Stimulated activated naive CD8-positive, alpha-beta T cell treated with anti-CD3 and anti-CD28 coated beads, Interleukin-15, Interleukin-2, amounts not matched to agents 100 ng/mL and 50 ng/mL, for 24 hours (primary cell): ENCODE data around the gene ZG16.

Source experiments
- H3K27ac Mint-ChIP-seq: one replicate; pipeline ENCODE4 v1.8.0; 2021; ENCODE audit warnings: mild to moderate bottlenecking, mixed read lengths
- H3K27me3 Mint-ChIP-seq: one replicate; pipeline ENCODE4 v1.8.0; 2021; ENCODE audit warnings: mixed read lengths
- H3K36me3 Mint-ChIP-seq: one replicate; pipeline ENCODE4 v1.8.0; 2021; ENCODE audit warnings: low read depth, mixed read lengths
- H3K4me1 Mint-ChIP-seq: one replicate; pipeline ENCODE4 v1.8.0; 2021; ENCODE audit warnings: low read depth, mixed read lengths
- H3K4me3 Mint-ChIP-seq: one replicate; pipeline ENCODE4 v1.8.0; 2021; ENCODE audit warnings: mild to moderate bottlenecking, mixed read lengths
- H3K9me3 Mint-ChIP-seq: one replicate; pipeline ENCODE4 v1.8.0; 2021; ENCODE audit warnings: mixed read lengths

Gene ZG16

GRCh38 chr16:29807426-29808218 lies 29.6 kb downstream of the ZG16 start:
- H3K9me3 Mint-ChIP-seq = no peaks in the 10 kb centered on the region
- no peaks in the 10 kb centered on the region for H3K27me3 Mint-ChIP-seq
- H3K36me3 Mint-ChIP-seq = peaks cover 62% of the 10 kb centered on the region
- H3K4me1 Mint-ChIP-seq = peaks cover 61% of the 10 kb centered on the region
- H3K27ac Mint-ChIP-seq = peak overlapping the region; percentile 98
- H3K4me3 Mint-ChIP-seq = peak overlapping the region; percentile 98

- peak overlapping the region; percentile 98 for H3K4me3 Mint-ChIP-seq
- no peaks in the 10 kb centered on the region for H3K9me3 Mint-ChIP-seq
- peaks cover 62% of the 10 kb centered on the region for H3K4me1 Mint-ChIP-seq
- no peaks in the 10 kb centered on the region for H3K27me3 Mint-ChIP-seq
- H3K27ac Mint-ChIP-seq = peak overlapping the region; percentile 98
- peaks cover 54% of the 10 kb centered on the region for H3K36me3 Mint-ChIP-seq
Measured at GRCh38 chr16:29808219-29808900, 30.3 kb downstream of the ZG16 start.

GRCh38 chr16:29809031-29809747 lies 31.1 kb downstream of the ZG16 start:
- peaks cover 46% of the 10 kb centered on the region for H3K36me3 Mint-ChIP-seq
- H3K4me3 Mint-ChIP-seq = peak overlapping the region; percentile 98
- no peaks in the 10 kb centered on the region for H3K27me3 Mint-ChIP-seq
- H3K9me3 Mint-ChIP-seq = no peaks in the 10 kb centered on the region
- peak overlapping the region; percentile 98 for H3K27ac Mint-ChIP-seq
- H3K4me1 Mint-ChIP-seq = peaks cover 53% of the 10 kb centered on the region

- H3K4me1 Mint-ChIP-seq = peaks cover 54% of the 10 kb centered on the region
- H3K36me3 Mint-ChIP-seq = peaks cover 41% of the 10 kb centered on the region
- H3K4me3 Mint-ChIP-seq = peak overlapping the region; percentile 88
- peak overlapping the region; percentile 82 for H3K27ac Mint-ChIP-seq
- no peaks in the 10 kb centered on the region for H3K27me3 Mint-ChIP-seq
- no peaks in the 10 kb centered on the region for H3K9me3 Mint-ChIP-seq
Measured at GRCh38 chr16:29809850-29810698, 32.0 kb downstream of the ZG16 start.

- Mint-ChIP-seq H3K4me3 (peak overlapping the region; percentile 88), H3K9me3 (no peaks in the 10 kb centered on the region), H3K27me3 (no peaks in the 10 kb centered on the region), H3K36me3 (peaks cover 38% of the 10 kb centered on the region), H3K4me1 (peaks cover 56% of the 10 kb centered on the region), H3K27ac (peak overlapping the region; percentile 82)
Measured at GRCh38 chr16:29810699-29811169, 32.7 kb downstream of the ZG16 start.

- H3K9me3 Mint-ChIP-seq = no peaks in the 10 kb centered on the region
- peaks cover 59% of the 10 kb centered on the region for H3K4me1 Mint-ChIP-seq
- H3K36me3 Mint-ChIP-seq = peaks cover 38% of the 10 kb centered on the region
- no peaks in the 10 kb centered on the region for H3K27me3 Mint-ChIP-seq
- peak overlapping the region; percentile 82 for H3K27ac Mint-ChIP-seq
- H3K4me3 Mint-ChIP-seq = peak overlapping the region; percentile 88
Measured at GRCh38 chr16:29811170-29811895, 33.3 kb downstream of the ZG16 start.

- H3K9me3 Mint-ChIP-seq = no peaks in the 10 kb centered on the region
- peaks cover 43% of the 10 kb centered on the region for H3K36me3 Mint-ChIP-seq
- H3K4me1 Mint-ChIP-seq = peaks cover 64% of the 10 kb centered on the region
- peak within 1 kb of the TSS; percentile 82 for H3K27ac Mint-ChIP-seq
- peak within 1 kb of the TSS; percentile 88 for H3K4me3 Mint-ChIP-seq
- H3K27me3 Mint-ChIP-seq = no peaks in the 10 kb centered on the region
Measured at GRCh38 chr16:29811896-29812665, 34.0 kb downstream of the ZG16 start, which contains the start of gene PRRT2. PRRT2 (plus strand) TSS chr16:29812193; CDS start chr16:29813055, 862 bp downstream.

- Mint-ChIP-seq H3K9me3 (no peaks in the 10 kb centered on the region), H3K36me3 (peaks cover 38% of the 10 kb centered on the region), H3K27ac (peak overlapping the region; percentile 36), H3K27me3 (no peaks in the 10 kb centered on the region), H3K4me1 (peaks cover 69% of the 10 kb centered on the region), H3K4me3 (peak overlapping the region; percentile 20)
Measured at GRCh38 chr16:29812754-29813643, 34.9 kb downstream of the ZG16 start.

- H3K4me1 Mint-ChIP-seq = peaks cover 69% of the 10 kb centered on the region
- H3K27ac Mint-ChIP-seq = no peak overlapping the region
- peaks cover 38% of the 10 kb centered on the region for H3K36me3 Mint-ChIP-seq
- H3K4me3 Mint-ChIP-seq = no peak overlapping the region
- H3K9me3 Mint-ChIP-seq = no peaks in the 10 kb centered on the region
- no peaks in the 10 kb centered on the region for H3K27me3 Mint-ChIP-seq
Measured at GRCh38 chr16:29813644-29814562, 35.8 kb downstream of the ZG16 start.

GRCh38 chr16:29814592-29814991 lies 36.5 kb downstream of the ZG16 start:
- H3K27me3 Mint-ChIP-seq = no peaks in the 10 kb centered on the region
- H3K27ac Mint-ChIP-seq = peak overlapping the region; percentile 97
- H3K36me3 Mint-ChIP-seq = peaks cover 42% of the 10 kb centered on the region
- H3K4me3 Mint-ChIP-seq = peak overlapping the region; percentile 14
- H3K9me3 Mint-ChIP-seq = no peaks in the 10 kb centered on the region
- peaks cover 71% of the 10 kb centered on the region for H3K4me1 Mint-ChIP-seq

- Mint-ChIP-seq H3K9me3 (no peaks in the 10 kb centered on the region), H3K36me3 (peaks cover 41% of the 10 kb centered on the region), H3K4me1 (peaks cover 71% of the 10 kb centered on the region), H3K27ac (peak overlapping the region; percentile 97), H3K4me3 (peak overlapping the region; percentile 96), H3K27me3 (no peaks in the 10 kb centered on the region)
Measured at GRCh38 chr16:29815032-29815721, 37.1 kb downstream of the ZG16 start.
